Pons (tissue), 1 donor: ENCODE results near the gene ETV6.
A peak's percentile ranks its signal among the peaks of the same experiment; 100 is the strongest.
"Not testable (repeated sequence)": the region's sequence is repeated elsewhere in the genome, so short reads cannot be mapped to it uniquely, and the experiment has no call there.

Experiments used
- DNase-seq: peaks from one replicate; pipeline ENCODE4 v3.0.0-alpha.2; 2016; ENCODE audit warnings: low spot score

Gene ETV6

GRCh38 chr12:11885261-11886038 lies 236.0 kb downstream of the ETV6 start:
- DNase-seq = no peak

- DNase-seq = no peak
Observed at GRCh38 chr12:11886339-11886738, 236.9 kb downstream of the ETV6 start.

- DNase-seq = no peak
Observed at GRCh38 chr12:11888029-11888428, 238.6 kb downstream of the ETV6 start.

DNA sequence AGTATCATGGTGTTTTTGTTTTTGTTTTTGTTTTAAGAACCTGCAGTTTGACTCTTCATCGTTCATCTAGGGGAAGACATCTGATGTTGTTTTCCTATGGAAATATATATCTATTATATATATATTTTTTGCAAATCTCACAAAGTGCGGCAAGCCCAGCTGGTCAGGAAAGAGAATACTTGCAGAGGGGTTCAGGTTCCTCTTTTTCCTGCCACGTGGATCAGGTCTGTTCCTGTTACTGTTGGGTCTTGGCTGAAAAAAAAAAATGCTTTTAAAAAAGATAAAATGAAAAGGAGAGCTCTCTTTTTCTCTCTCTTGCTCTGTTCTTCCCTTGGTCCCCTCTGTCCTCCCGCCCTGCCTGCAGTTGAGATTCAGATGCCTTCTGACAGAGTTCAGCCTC lies 241.9 kb downstream of the ETV6 start:
- DNase-seq = peak; percentile 33

- DNase-seq = no peak
Observed at GRCh38 chr12:11891754-11892386, 242.4 kb downstream of the ETV6 start.

DNA sequence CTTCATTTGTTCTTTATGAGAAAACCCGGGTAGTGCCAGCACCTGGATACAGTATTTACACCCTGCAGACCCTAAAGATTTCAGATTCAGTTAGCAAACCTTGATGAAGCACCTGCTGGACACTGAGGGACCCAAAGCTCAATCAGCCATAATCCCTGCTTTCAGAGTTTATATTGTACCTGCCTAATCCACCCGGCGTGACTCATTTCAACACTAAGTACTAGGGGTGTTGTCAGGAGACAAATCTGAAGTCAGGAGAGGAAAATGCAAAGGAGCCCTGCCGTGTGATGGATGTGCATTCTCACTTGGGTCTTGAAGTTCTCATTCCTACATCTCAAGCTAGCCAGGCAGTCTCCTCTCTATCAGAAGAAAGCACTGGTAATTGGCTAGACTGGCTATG lies 244.5 kb downstream of the ETV6 start:
- no peak for DNase-seq

- DNase-seq = no peak
Observed at GRCh38 chr12:11894890-11895289, 245.4 kb downstream of the ETV6 start.

DNA sequence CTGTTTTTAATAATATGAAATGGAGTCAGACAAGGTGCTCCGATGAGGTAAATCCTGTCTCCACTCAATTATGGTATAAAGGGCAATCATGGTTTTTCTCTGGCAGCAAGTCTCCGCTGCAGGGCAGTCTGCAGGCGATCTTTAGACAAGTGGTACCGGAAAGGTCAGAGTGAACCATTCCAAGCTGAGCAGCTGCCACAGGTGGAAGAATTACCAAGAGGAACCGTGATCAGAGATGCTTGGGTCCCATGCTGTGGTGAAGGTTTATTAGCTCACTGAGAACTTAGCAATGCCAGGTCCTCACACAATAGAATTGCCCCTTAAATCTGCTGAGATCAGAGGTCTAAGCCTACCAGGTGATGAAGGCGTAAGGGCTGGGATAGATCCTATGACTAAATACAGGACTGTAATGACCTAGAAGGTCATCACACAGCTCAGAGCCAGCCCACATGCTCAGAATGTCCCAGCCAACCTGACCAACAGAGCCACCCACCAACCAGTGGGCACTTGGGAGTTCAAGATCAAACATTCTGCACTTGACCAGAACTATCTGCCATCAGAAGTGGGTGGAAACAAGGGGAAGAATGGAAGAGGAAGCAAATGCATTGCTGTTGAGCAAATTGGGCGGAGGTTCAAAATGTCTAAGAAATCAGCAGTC lies 246.1 kb downstream of the ETV6 start:
- DNase-seq = no peak

DNA sequence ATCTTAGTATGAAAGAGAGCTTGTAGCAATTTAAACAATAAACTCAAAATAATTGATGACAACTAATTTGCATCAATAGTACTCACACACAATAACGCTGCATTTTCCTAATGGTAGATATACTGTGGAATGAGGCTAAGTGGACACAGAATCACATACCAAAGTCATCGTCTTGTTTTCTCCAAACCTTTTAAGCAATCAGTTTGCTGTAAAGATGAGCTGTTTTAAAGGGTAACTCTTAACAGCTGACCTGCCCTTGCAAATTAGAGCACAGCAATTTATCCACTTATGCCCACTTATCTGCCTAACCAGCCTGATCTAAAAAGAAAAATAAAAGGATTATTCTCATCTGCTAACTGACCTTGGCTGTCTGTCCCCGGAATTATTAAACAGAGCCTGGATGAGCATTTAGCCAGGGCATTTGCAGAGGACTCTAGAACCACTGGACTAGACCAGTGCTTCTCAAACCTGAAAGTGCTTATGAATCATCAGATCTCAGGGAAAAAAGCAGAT lies 247.0 kb downstream of the ETV6 start:
- no peak for DNase-seq

GRCh38 chr12:11897923-11898322 lies 248.4 kb downstream of the ETV6 start:
- DNase-seq = no peak

DNA sequence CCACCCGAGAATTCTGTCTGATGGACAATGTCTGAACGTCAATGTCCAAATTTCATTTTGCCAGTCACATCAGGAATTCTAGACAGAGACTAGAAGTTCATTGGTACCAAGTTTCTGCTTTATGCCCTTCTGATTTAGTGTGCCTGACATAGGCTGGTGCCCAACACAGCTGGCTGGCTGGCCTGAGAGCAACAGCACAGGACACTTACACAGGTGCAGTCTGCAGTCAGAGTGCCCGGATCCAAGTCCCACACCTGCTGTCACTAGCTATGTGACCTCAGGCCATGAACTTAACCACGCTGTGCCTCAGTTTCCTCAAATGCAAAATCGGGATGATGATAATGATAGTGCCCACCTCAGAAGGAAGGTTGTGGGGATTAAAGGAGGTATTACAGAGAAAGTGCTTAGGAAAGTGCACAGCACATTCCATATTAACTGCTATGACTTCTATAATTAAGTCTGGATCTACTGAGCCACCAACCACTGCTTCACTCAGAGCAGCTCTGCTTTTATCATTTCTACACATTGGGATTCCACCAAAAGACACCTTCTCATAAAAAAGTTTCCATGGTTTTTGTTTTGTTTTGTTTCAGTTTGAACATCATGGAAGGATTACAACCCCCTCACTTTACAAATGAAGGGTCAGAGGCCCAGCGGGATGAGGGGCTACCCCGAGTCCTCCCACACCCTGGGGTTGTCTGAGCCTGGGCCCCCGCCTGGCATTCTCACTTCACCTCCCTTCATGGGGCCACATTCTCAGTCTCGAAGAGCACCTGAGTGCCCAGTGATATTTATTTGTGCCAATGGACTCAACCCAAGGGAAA lies 252.4 kb downstream of the ETV6 start:
- no peak for DNase-seq

GRCh38 chr12:11902525-11902875 lies 253.0 kb downstream of the ETV6 start:
- no peak for DNase-seq

- no peak for DNase-seq
Observed at GRCh38 chr12:11904124-11904523, 254.7 kb downstream of the ETV6 start.

GRCh38 chr12:11905534-11905933 lies 256.1 kb downstream of the ETV6 start:
- no peak for DNase-seq

GRCh38 chr12:11906286-11906935 lies 256.9 kb downstream of the ETV6 start:
- no peak for DNase-seq

DNA sequence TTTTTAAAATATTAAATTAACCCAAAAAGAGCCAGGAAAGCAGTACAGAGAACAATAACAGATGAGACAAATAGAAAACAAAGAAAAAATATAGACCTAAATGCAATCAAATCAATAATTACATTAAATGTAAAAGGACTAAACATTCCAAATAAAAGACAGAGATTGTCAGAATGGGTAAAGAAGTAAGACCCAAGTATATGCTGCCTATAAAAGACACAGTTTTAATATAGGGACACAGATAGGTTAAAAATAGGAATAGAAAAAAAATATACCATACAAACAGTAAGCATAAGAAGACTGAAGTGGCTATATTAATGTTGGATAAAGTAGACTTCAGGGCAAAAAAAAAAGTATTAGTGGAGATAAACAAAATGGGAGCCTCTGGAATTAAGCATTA lies 258.2 kb downstream of the ETV6 start:
- DNase-seq = no peak

DNA sequence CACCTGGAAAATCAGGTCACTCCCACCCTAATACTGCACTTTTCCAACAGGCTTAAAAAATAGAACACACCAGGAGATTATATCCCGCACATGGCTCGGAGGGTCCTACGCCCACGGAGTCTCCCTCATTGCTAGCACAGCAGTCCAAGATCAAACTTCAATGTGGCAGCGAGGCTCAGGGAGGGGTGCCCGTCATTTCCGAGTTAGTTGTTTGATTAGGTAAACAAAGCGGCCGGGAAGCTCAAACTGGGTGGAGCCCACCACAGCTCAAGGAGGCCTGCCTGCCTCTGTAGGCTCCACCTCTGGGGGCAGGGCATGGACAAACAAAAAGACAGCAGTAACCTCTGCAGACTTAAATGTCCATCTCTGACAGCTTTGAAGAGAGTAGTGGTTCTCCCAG lies 259.9 kb downstream of the ETV6 start:
- DNase-seq = not testable (repeated sequence)

GRCh38 chr12:11916113-11916512 lies 266.6 kb downstream of the ETV6 start:
- DNase-seq = no peak

- no peak for DNase-seq
Observed at GRCh38 chr12:11916771-11917170, 267.3 kb downstream of the ETV6 start.

- DNase-seq = no peak
Observed at GRCh38 chr12:11917501-11917900, 268.0 kb downstream of the ETV6 start.

- DNase-seq = no peak
Observed at GRCh38 chr12:11920231-11920630, 270.8 kb downstream of the ETV6 start.

DNA sequence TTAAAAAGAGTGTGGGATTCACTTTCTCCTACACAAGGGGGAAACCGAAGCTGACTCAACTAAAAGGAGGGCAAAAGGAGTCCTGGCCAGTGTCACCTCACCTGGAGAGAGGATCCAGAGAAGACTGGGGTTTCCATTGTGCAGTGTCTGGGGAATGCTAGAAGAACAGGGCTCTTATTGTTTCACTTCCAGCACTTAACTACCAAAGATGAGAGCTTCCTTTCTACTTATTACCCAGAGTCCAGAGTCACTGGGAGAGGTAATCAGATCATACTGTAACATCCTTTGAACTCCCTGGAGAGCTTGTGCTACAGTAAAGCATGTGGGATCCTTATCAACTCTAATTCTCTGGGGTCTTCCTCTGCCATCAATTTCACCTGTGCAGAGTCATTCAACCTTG lies 272.9 kb downstream of the ETV6 start:
- no peak for DNase-seq
